OCI-LY7 (cell line): ENCODE measurements around the gene TMEM131L. TPM values are rescaled to one million over a fixed set of nuclear protein-coding genes. Genes with fewer than 3 reads are reported as not detected.

Source experiments
- BruUV-seq: library from RNA; stranded (reverse); fragments of 400-500 nt; replicated peaks from 2 replicates; lab custom pipeline; 2021; lab: Mats Ljungman, UMichigan
- CTCF ChIA-PET: fragments of 300-600 bp; sonication (Branson Sonifier 250); formaldehyde crosslinking; loops from one replicate; lab custom pipeline; 2022; ENCODE audit warnings: antibody characterized with exemption; ENCODE audit not compliant: unreplicated experiment; lab: Charles Lee
- POLR2A ChIA-PET: fragments of 300-600 bp; sonication (Branson Sonifier 250); formaldehyde crosslinking; loops from one replicate; lab custom pipeline; 2022; ENCODE audit warnings: antibody characterized with exemption; lab: Charles Lee
- DNase-seq: peaks from one replicate; pipeline ENCODE4 v3.0.0-alpha.2; 2015; ENCODE audit warnings: low spot score
- H2AFZ ChIP-seq: fragments of 200-600 bp; sonication (generic), shearing (Covaris generic); 2 replicates; pipeline ENCODE4 v1.6.1; 2014; ENCODE audit warnings: mild to moderate bottlenecking, antibody characterized with exemption, low read length, moderate library complexity
- H3K27ac ChIP-seq: fragments of 200-600 bp; sonication (generic); 2 replicates; pipeline ENCODE4 v1.5.1; 2014; ENCODE audit warnings: mixed run types, low read depth, mild to moderate bottlenecking, moderate library complexity, low read length, inconsistent platforms; ENCODE audit not compliant: poor library complexity, severe bottlenecking
- H3K36me3 ChIP-seq: fragments of 200-600 bp; sonication (generic); 2 replicates; pipeline ENCODE4 v1.6.1; 2014; ENCODE audit warnings: mild to moderate bottlenecking, antibody characterized with exemption, low read length, moderate library complexity, mixed read lengths; ENCODE audit not compliant: insufficient read depth
- H3K4me1 ChIP-seq: fragments of 200-600 bp; sonication (generic); 2 replicates; pipeline ENCODE4 v1.5.1; 2014; ENCODE audit warnings: mild to moderate bottlenecking, low read length; ENCODE audit not compliant: insufficient read depth, poor library complexity, severe bottlenecking
- H3K4me2 ChIP-seq: fragments of 200-600 bp; sonication (generic); 2 replicates; pipeline ENCODE4 v1.6.1; 2014; ENCODE audit warnings: mild to moderate bottlenecking, low read length
- H3K4me3 ChIP-seq: fragments of 200-600 bp; sonication (generic); 2 replicates; pipeline ENCODE4 v1.5.1; 2014; ENCODE audit warnings: mild to moderate bottlenecking, low read depth, low read length; ENCODE audit not compliant: poor library complexity, severe bottlenecking
- H3K79me2 ChIP-seq: fragments of 200-600 bp; sonication (generic); 2 replicates; pipeline ENCODE4 v1.6.1; 2016; ENCODE audit warnings: low read depth, mild to moderate bottlenecking, low read length, moderate library complexity, mixed read lengths; ENCODE audit not compliant: insufficient read depth
- H3K9me2 ChIP-seq: fragments of 200-600 bp; sonication (generic); 2 replicates; pipeline ENCODE4 v1.6.1; 2016; ENCODE audit warnings: mild to moderate bottlenecking, low read length, mixed read lengths; ENCODE audit not compliant: insufficient read depth
- H3K9me3 ChIP-seq: fragments of 200-600 bp; sonication (generic); 2 replicates; pipeline ENCODE4 v1.6.1; 2014; ENCODE audit warnings: mild to moderate bottlenecking, mixed run types, low read length, mixed read lengths
- H4K20me1 ChIP-seq: fragments of 200-600 bp; sonication (generic); 2 replicates; pipeline ENCODE4 v1.6.1; 2014; ENCODE audit warnings: mild to moderate bottlenecking, antibody characterized with exemption, low read length, moderate library complexity, mixed read lengths; ENCODE audit not compliant: insufficient read depth
- CTCF ChIP-seq: fragments of 200-600 bp; sonication (generic); conservative IDR thresholded peaks from 2 replicates; pipeline ENCODE4 v1.5.1; 2014; ENCODE audit warnings: mild to moderate bottlenecking, antibody characterized with exemption, low read length, moderate library complexity, mixed read lengths
- EZH2phosphoT487 ChIP-seq: fragments of 200-600 bp; sonication (generic); IDR thresholded peaks from 2 replicates; pipeline ENCODE4 v1.6.1; 2018; ENCODE audit warnings: low read depth, borderline replicate concordance, mild to moderate bottlenecking, mixed run types, antibody characterized with exemption, low read length, moderate library complexity, mixed read lengths
- intact Hi-C: fragments of 100-400 bp; cut with micrococcal nuclease; formaldehyde crosslinking; loops from one replicate; pipeline ENCODE4 v1.10.0; 2022; ENCODE audit not compliant: unreplicated experiment
- total RNA-seq, 2 experiments: library from RNA; depleted of rRNA in 1 of 2; stranded (reverse); fragments of >200 nt in 1 of 2; shearing (Covaris generic) in 1 of 2; gene quantifications; 2 replicates each; pipeline ENCODE4 v1.2.3, GENCODE V29; 2014 to 2022

Gene TMEM131L
- total RNA-seq, 2 experiments from 2014 or later: 133 to 148 TPM

GRCh38 chr4:153451911-153452657, 14.1 kb upstream of the TMEM131L start:
- ChIA-PET POLR2A (interaction anchor here (0.7 to 3.7 kb wide), 3 partner anchors 13 to 15 kb away, joined by 3 to 15 read pairs (median 4); partner anchors contain the start of gene TMEM131L), CTCF (interaction anchor here (0.5 kb wide), 1 partner anchor 196 kb away, joined by 3 read pairs; no protein-coding TSS in a partner anchor)
- no peaks in the 10 kb centered on the region for H3K9me2 ChIP-seq
- H4K20me1 ChIP-seq: no peaks in the 10 kb centered on the region
- no peak overlapping the region for H2AFZ ChIP-seq
- H3K79me2 ChIP-seq: no peaks in the 10 kb centered on the region
- no peak overlapping the region for H3K4me2 ChIP-seq
- TF ChIP-seq CTCF: no peak
- no peak for TF ChIP-seq EZH2phosphoT487
- H3K4me1 ChIP-seq: peaks cover 34% of the 10 kb centered on the region
- no peak overlapping the region for H3K4me3 ChIP-seq
- no peaks in the 10 kb centered on the region for H3K9me3 ChIP-seq
- no TSS peak for BruUV-seq
- H3K36me3 ChIP-seq: no peaks in the 10 kb centered on the region; the same call in 1 of the 2 replicates
- no peak for DNase-seq
- intact Hi-C loops: no loop called here
- no peak overlapping the region for H3K27ac ChIP-seq

GRCh38 chr4:153452658-153453378, 13.3 kb upstream of the TMEM131L start:
- peaks cover 34% of the 10 kb centered on the region for H3K4me1 ChIP-seq
- H2AFZ ChIP-seq: no peak overlapping the region
- BruUV-seq: no TSS peak
- H4K20me1 ChIP-seq: no peaks in the 10 kb centered on the region
- no peak for TF ChIP-seq CTCF
- TF ChIP-seq EZH2phosphoT487: no peak
- no peaks in the 10 kb centered on the region for H3K79me2 ChIP-seq
- no peaks in the 10 kb centered on the region for H3K9me3 ChIP-seq
- H3K4me3 ChIP-seq: no peak overlapping the region
- no peak overlapping the region for H3K4me2 ChIP-seq
- no peaks in the 10 kb centered on the region; the same call in 1 of the 2 replicates for H3K36me3 ChIP-seq
- CTCF ChIA-PET: no interaction called here
- POLR2A ChIA-PET: interaction anchor here (0.6 to 3.7 kb wide), 4 partner anchors 11 to 31 kb away, joined by 4 to 15 read pairs (median 4); partner anchors contain the start of gene TMEM131L
- H3K27ac ChIP-seq: no peak overlapping the region
- intact Hi-C loops: no loop called here
- no peaks in the 10 kb centered on the region for H3K9me2 ChIP-seq
- DNase-seq: no peak
